ENCODE data around the gene TCERG1. TPM values are rescaled to one million over a fixed set of nuclear protein-coding genes. Genes with fewer than 3 reads are reported as not detected.

TCERG1 gene
- total and polyA plus RNA-seq, 2 donors (not counting 1 experiment from before 2014, with no cell fraction given): 44.6 to 95.2 TPM

DNA sequence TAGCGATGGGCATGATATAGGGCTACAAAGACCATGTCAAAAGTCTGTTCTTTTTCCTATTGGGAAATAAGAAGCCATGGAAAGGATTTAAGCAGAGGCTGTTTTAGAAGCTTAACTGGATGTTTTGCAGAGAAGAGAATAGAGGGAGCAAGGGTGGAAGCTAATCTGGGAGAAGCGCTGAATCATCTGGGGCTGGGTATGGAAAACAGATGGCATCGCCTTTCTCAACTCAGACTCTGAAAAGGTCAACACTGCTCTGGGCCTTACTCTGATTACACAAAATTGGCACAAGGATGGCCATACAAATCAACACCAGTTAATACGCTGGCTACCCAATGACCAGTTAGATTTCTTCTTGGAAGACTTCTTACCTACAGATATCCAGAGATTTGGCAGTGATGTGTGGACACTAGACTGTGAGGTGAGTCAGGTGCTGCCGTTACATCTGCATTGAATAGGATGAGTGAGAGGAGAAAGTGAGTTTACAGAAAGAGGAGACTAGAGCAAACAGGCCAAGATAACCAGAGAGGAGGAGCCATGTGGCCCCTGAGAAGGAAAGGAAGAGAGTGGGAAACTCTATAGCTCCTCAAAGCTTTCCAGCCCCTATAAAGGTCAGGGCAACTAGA lies 6.2 kb upstream of the TCERG1 start:
- DNase-seq: no peak
- ChIA-PET POLR2A (no interaction called here), CTCF (no interaction called here)

GRCh38 chr5:146441896-146442295 lies 5.2 kb upstream of the TCERG1 start:
- DNase-seq: no peak
- H3K9ac ChIP-seq (ENCODE audit: low read length): no peak overlapping the region
- H2AFZ ChIP-seq (ENCODE audit: insufficient read depth, low read depth, low read length, poor library complexity, severe bottlenecking): no peak overlapping the region
- Mint-ChIP-seq H3K27ac (no peak overlapping the region), H3K27me3 (peaks cover 30% of the 10 kb centered on the region), H3K9me3 (ENCODE audit: insufficient read depth) (no peaks in the 10 kb centered on the region), H3K4me3 (no peak overlapping the region), H3K4me1 (peaks cover 2% of the 10 kb centered on the region)
- H3K27ac ChIP-seq (ENCODE audit: low read length in 2 of 2): no peak overlapping the region
- H4K20me1 ChIP-seq (ENCODE audit: control insufficient read depth, insufficient read depth, low read length, poor library complexity, severe bottlenecking): no peaks in the 10 kb centered on the region
- POLR2A ChIA-PET: no interaction called here
- H3K9me3 ChIP-seq (ENCODE audit: control extremely low read depth in 1 of 3, control insufficient read depth in 2 of 3, insufficient read depth in 1 of 3, low read length in 2 of 3): peaks cover 0 to 5% (median 0%) of the 10 kb centered on the region in 3 donors
- TF ChIP-seq CTCF (IDR thresholded peaks at IDR 0.05) (no peak), EZH2 (IDR thresholded peaks at IDR 0.05; ENCODE audit: borderline replicate concordance, insufficient read depth, low read depth, low read length, poor library complexity, severe bottlenecking) (no peak)
- intact Hi-C loops (cut with micrococcal nuclease): no loop called here
- CTCF ChIA-PET: no interaction called here
- H3K4me2 ChIP-seq (replicated peaks; ENCODE audit: low read depth, low read length, poor library complexity, severe bottlenecking): no peak overlapping the region
- H3K4me3 ChIP-seq (ENCODE audit: control extremely low read depth in 1 of 5, extremely low read depth in 1 of 5, insufficient read depth in 1 of 5, low read depth in 2 of 5, low read length in 4 of 5): no peak overlapping the region
- H3K36me3 ChIP-seq (replicated peaks in 1 of 2; ENCODE audit: control extremely low read depth in 1 of 2, control insufficient read depth in 1 of 2, extremely low read depth in 1 of 2, insufficient read depth in 2 of 2, low read length in 1 of 2): no peaks in the 10 kb centered on the region
- H3K27me3 ChIP-seq (replicated peaks in 1 of 4; ENCODE audit: control extremely low read depth in 1 of 4, control insufficient read depth in 3 of 4, insufficient read depth in 4 of 4, low read length in 3 of 4): peaks cover 0 to 8% (median 4%) of the 10 kb centered on the region in 4 experiments
- H3K4me1 ChIP-seq (ENCODE audit: control insufficient read depth in 2 of 2, insufficient read depth in 2 of 2, low read length in 2 of 2): peaks cover 0 to 5% of the 10 kb centered on the region in 2 donors
- no CpG with 5 or more reads among the region's 2 CpGs for WGBS (ENCODE audit: insufficient coverage)
- H3K79me2 ChIP-seq (ENCODE audit: control insufficient read depth, insufficient read depth, low read length): no peaks in the 10 kb centered on the region
- no peak for ATAC-seq (ENCODE audit: low read depth)

More for the DNA sequence above, 6.2 kb upstream of the TCERG1 start:
- WGBS (ENCODE audit: insufficient coverage): 91% methylated on average over 3 of the region's 5 CpGs
- TF ChIP-seq EZH2 (IDR thresholded peaks at IDR 0.05; ENCODE audit: borderline replicate concordance, insufficient read depth, low read depth, low read length, poor library complexity, severe bottlenecking) (no peak), CTCF (IDR thresholded peaks at IDR 0.05) (no peak)
- H2AFZ ChIP-seq (ENCODE audit: insufficient read depth, low read depth, low read length, poor library complexity, severe bottlenecking): no peak overlapping the region
- H3K9me3 ChIP-seq (ENCODE audit: control extremely low read depth in 1 of 3, control insufficient read depth in 2 of 3, insufficient read depth in 1 of 3, low read length in 2 of 3): peaks cover 0 to 5% (median 0%) of the 10 kb centered on the region in 3 donors
- H3K9ac ChIP-seq (ENCODE audit: low read length): no peak overlapping the region
- intact Hi-C loops (cut with micrococcal nuclease): no loop called here
- no peaks in the 10 kb centered on the region for H4K20me1 ChIP-seq (ENCODE audit: control insufficient read depth, insufficient read depth, low read length, poor library complexity, severe bottlenecking)
- Mint-ChIP-seq H3K9me3 (ENCODE audit: insufficient read depth) (no peaks in the 10 kb centered on the region), H3K4me1 (no peaks in the 10 kb centered on the region), H3K27ac (no peak overlapping the region), H3K27me3 (peaks cover 37% of the 10 kb centered on the region), H3K4me3 (no peak overlapping the region)
- H3K27ac ChIP-seq (ENCODE audit: low read length in 2 of 2): no peak overlapping the region
- no peak for ATAC-seq (ENCODE audit: low read depth)
- H3K4me3 ChIP-seq (ENCODE audit: control extremely low read depth in 1 of 5, extremely low read depth in 1 of 5, insufficient read depth in 1 of 5, low read depth in 2 of 5, low read length in 4 of 5): no peak overlapping the region
- H3K79me2 ChIP-seq (ENCODE audit: control insufficient read depth, insufficient read depth, low read length): no peaks in the 10 kb centered on the region
- no peaks in the 10 kb centered on the region for H3K36me3 ChIP-seq (replicated peaks in 1 of 2; ENCODE audit: control extremely low read depth in 1 of 2, control insufficient read depth in 1 of 2, extremely low read depth in 1 of 2, insufficient read depth in 2 of 2, low read length in 1 of 2)
- no peaks in the 10 kb centered on the region for H3K4me1 ChIP-seq (ENCODE audit: control insufficient read depth in 2 of 2, insufficient read depth in 2 of 2, low read length in 2 of 2)
- H3K4me2 ChIP-seq (replicated peaks; ENCODE audit: low read depth, low read length, poor library complexity, severe bottlenecking): no peak overlapping the region
- H3K27me3 ChIP-seq (replicated peaks in 1 of 4; ENCODE audit: control extremely low read depth in 1 of 4, control insufficient read depth in 3 of 4, insufficient read depth in 4 of 4, low read length in 3 of 4): peaks cover 0 to 9% (median 4%) of the 10 kb centered on the region in 4 experiments
